NCI-H345 treated with DMSO at 0.1 percent for 48 hours (cell line): ENCODE data around the gene DQX1.

Experiments
- DNase-seq: peaks from one replicate; lab custom pipeline; 2025; ENCODE audit not compliant: unreplicated experiment; lab: John Stamatoyannopoulos, UW

DQX1 gene

GRCh38 chr2:74534411-74534810 lies 8.4 kb upstream of the DQX1 start:
- no peak for DNase-seq

GRCh38 chr2:74533464-74533863 lies 7.4 kb upstream of the DQX1 start:
- DNase-seq: no peak

- DNase-seq: no peak
Measured at GRCh38 chr2:74532222-74532621, 6.2 kb upstream of the DQX1 start.

- DNase-seq: no peak
Measured at GRCh38 chr2:74531666-74532065, 5.6 kb upstream of the DQX1 start.

GRCh38 chr2:74530239-74531187 lies 4.5 kb upstream of the DQX1 start:
- DNase-seq: no peak

GRCh38 chr2:74529357-74530238 lies 3.6 kb upstream of the DQX1 start, which contains the start of the genes AUP1 and HTRA2:
AUP1 (minus strand) TSS chr2:74529706; CDS start chr2:74529629, 77 bp downstream.
HTRA2 (plus strand) TSS chr2:74529933; CDS start chr2:74530007, 74 bp downstream.
- DNase-seq: peak; percentile 96

- DNase-seq: no peak
Measured at GRCh38 chr2:74528600-74529356, 2.7 kb upstream of the DQX1 start.

- DNase-seq: no peak
Measured at GRCh38 chr2:74527741-74528140, 1.7 kb upstream of the DQX1 start.

- DNase-seq: no peak
Measured at GRCh38 chr2:74526649-74527230, 709 bp upstream of the DQX1 start.

GRCh38 chr2:74524955-74525716 lies 895 bp downstream of the DQX1 start:
- DNase-seq: no peak

GRCh38 chr2:74524005-74524404 lies 2.0 kb downstream of the DQX1 start:
- DNase-seq: no peak

- DNase-seq: no peak
Measured at GRCh38 chr2:74522516-74522915, 3.5 kb downstream of the DQX1 start.

- DNase-seq: no peak
Measured at GRCh38 chr2:74516650-74517049, 9.4 kb downstream of the DQX1 start.

- DNase-seq: no peak
Measured at GRCh38 chr2:74515981-74516633, 9.9 kb downstream of the DQX1 start.

- DNase-seq: no peak
Measured at GRCh38 chr2:74515271-74515980, 10.6 kb downstream of the DQX1 start.

- DNase-seq: no peak
Measured at GRCh38 chr2:74514368-74515270, 11.4 kb downstream of the DQX1 start, which contains the start of gene TLX2. TLX2 (plus strand) TSS chr2:74514450; CDS start chr2:74514807, 357 bp downstream.

GRCh38 chr2:74513605-74514367 lies 12.2 kb downstream of the DQX1 start:
- no peak for DNase-seq
